Ishikawa (cell line): ENCODE data around the gene OBI1.

Source experiments
- CEBPB ChIP-seq: IDR thresholded peaks from 2 replicates; pipeline ENCODE4 v1.6.1; 2012
- EP300 ChIP-seq: IDR thresholded peaks from 2 replicates; pipeline ENCODE4 v1.6.1; 2012; ENCODE audit warnings: borderline replicate concordance
- FOXM1 ChIP-seq: IDR thresholded peaks from 2 replicates; pipeline ENCODE4 v1.6.1; 2012; ENCODE audit warnings: low read depth, borderline replicate concordance
- RAD21 ChIP-seq: IDR thresholded peaks from 2 replicates; pipeline ENCODE4 v1.6.1; 2012; ENCODE audit warnings: low read depth
- REST ChIP-seq: IDR thresholded peaks from 2 replicates; pipeline ENCODE4 v1.6.1; 2012; ENCODE audit warnings: low read depth, mild to moderate bottlenecking
- TCF12 ChIP-seq: IDR thresholded peaks from 2 replicates; pipeline ENCODE4 v1.6.1; 2012; ENCODE audit warnings: low read depth
- USF1 ChIP-seq: IDR thresholded peaks from 2 replicates; pipeline ENCODE4 v1.6.1; 2012

- no peak for TF ChIP-seq CEBPB
- no peak for TF ChIP-seq USF1
- no peak for TF ChIP-seq EP300
- TF ChIP-seq RAD21 = no peak
- TF ChIP-seq FOXM1 = no peak
- TF ChIP-seq REST = no peak
- TF ChIP-seq TCF12 = no peak
These were observed 3.5 kb upstream of the OBI1 start for GRCh38 chr13:78662467-78662866.
